IPS-18a (cell line): Measurements from ENCODE around the gene SNX2.
"Not testable (repeated sequence)": the region's sequence is repeated elsewhere in the genome, so short reads cannot be mapped to it uniquely, and the experiment has no call there.

Experiments
- H3K27ac ChIP-seq: one replicate; pipeline ENCODE4 v1.5.1; 2013; ENCODE audit warnings: low read length
- H3K27me3 ChIP-seq: one replicate; pipeline ENCODE4 v1.6.1; 2013; ENCODE audit warnings: mild to moderate bottlenecking, low read length; ENCODE audit not compliant: control insufficient read depth, insufficient read depth
- H3K36me3 ChIP-seq: one replicate; pipeline ENCODE4 v1.6.1; 2013; ENCODE audit warnings: low read depth, low read length; ENCODE audit not compliant: control insufficient read depth
- H3K4me1 ChIP-seq: one replicate; pipeline ENCODE4 v1.6.1; 2013; ENCODE audit warnings: low read depth, low read length; ENCODE audit not compliant: control insufficient read depth
- H3K4me3 ChIP-seq: one replicate; pipeline ENCODE4 v1.5.1; 2013; ENCODE audit warnings: low read length
- H3K9ac ChIP-seq: one replicate; pipeline ENCODE4 v1.6.1; 2013; ENCODE audit warnings: mild to moderate bottlenecking, low read length, moderate library complexity
- H3K9me3 ChIP-seq: one replicate; pipeline ENCODE4 v1.6.1; 2013; ENCODE audit warnings: low read depth, low read length; ENCODE audit not compliant: control insufficient read depth

Gene SNX2

DNA sequence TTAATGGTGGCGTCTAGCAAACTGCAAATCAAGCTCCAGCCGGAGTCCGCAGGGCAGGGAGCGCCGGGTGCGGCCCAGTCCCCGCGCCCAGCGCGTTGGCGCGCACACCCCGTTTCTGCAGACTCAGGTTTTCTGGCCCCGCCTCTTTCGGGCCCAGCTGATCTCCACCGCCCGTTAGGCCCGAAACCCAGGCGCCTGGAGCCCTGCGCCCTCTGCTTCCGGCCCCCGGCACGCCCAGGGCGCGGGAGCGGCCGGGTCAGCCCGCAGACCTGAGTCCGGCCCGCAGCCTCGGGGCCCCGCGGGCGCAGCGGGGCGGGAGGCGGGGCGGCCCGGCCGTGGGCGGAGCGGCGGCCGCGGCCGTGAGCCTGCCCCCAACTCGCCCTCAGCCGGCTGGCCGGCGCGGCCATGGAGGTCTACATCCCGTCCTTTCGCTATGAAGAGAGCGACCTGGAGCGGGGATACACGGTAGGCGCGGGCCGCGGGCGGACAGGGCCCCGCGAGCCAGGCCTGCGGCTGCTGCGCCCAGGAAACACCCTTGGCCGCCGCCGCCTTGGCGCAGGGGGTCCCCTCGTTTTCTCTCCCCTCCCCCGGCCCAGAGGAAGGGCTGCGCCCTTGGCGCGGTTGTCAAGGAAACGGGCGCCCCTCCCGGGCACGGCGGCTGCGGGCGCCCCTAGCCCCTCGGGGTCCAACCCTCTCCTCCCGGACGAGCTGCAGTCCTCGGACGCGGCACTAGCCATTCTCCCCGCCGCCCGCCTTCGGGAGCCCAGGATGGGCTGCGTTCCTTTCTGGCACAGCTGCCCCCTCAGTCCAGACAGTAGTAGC lies 70.6 kb downstream of the SNX2 start, which contains the start of gene SNX24:
Gene SNX24, plus strand, starts transcription at position 385 of the 822 bp plus-strand sequence. Its CDS starts 21 bp downstream, at position 406.
- no peaks in the 10 kb centered on the region for H3K36me3 ChIP-seq
- H3K9ac ChIP-seq, result peak within 1 kb of the TSS; percentile 80
- peaks cover 19% of the 10 kb centered on the region for H3K27me3 ChIP-seq
- peak within 1 kb of the TSS; percentile 34 for H3K27ac ChIP-seq
- no peaks in the 10 kb centered on the region for H3K9me3 ChIP-seq
- H3K4me1 ChIP-seq, result peaks cover 12% of the 10 kb centered on the region
- H3K4me3 ChIP-seq, result peak within 1 kb of the TSS; percentile 87

DNA sequence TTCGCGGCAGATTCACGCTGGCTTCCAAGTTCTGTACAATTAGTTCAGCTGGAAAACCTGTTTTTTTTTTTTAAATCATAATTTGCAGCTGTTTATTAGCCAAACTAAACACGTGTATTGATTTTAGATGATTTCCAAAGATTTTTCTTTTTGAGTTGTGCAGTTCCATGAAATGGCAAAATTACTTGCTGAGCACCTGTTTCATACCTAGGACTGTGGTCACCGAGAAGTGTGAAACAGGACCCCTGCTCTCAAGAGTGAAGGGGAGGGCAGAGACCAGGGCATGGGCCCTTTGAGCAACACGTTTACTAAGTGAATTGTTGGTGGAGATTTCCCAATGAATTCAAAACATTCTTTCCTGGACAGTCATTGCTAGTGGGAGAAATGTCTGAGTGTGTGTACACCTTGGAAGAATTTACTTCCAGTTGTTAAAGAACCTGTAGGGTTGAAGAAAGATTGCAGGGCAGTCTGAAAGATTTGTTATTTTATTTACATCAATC lies 71.2 kb downstream of the SNX2 start:
- H3K36me3 ChIP-seq, result no peaks in the 10 kb centered on the region
- no peak overlapping the region for H3K27ac ChIP-seq
- no peaks in the 10 kb centered on the region for H3K9me3 ChIP-seq
- peaks cover 12% of the 10 kb centered on the region for H3K4me1 ChIP-seq
- H3K27me3 ChIP-seq, result peaks cover 19% of the 10 kb centered on the region
- peak overlapping the region; percentile 69 for H3K9ac ChIP-seq
- H3K4me3 ChIP-seq, result peak overlapping the region; percentile 87

DNA sequence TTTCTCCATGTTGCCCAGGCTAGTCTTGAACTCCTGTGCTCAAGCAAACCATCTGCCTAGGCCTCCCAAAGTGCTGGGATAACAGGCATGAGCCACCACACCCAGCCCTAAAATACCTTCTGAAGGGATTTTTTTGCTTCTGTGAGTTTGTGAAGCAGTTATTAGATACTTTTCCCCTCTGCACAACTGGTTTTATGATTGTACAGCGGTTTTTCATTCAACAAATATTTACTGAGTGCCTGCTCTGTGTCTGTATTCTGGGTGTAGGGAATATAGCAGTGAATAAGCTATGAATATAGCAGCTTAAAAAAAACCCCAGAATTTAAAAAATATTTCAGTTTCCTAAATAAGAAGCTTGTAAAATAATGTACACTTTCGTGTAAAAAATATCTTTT lies 72.8 kb downstream of the SNX2 start:
- Histone ChIP-seq H3K36me3 (no peaks in the 10 kb centered on the region), H3K9me3 (no peaks in the 10 kb centered on the region), H3K9ac (no peak overlapping the region), H3K4me1 (peaks cover 12% of the 10 kb centered on the region), H3K4me3 (no peak overlapping the region), H3K27ac (no peak overlapping the region), H3K27me3 (peaks cover 19% of the 10 kb centered on the region)

DNA sequence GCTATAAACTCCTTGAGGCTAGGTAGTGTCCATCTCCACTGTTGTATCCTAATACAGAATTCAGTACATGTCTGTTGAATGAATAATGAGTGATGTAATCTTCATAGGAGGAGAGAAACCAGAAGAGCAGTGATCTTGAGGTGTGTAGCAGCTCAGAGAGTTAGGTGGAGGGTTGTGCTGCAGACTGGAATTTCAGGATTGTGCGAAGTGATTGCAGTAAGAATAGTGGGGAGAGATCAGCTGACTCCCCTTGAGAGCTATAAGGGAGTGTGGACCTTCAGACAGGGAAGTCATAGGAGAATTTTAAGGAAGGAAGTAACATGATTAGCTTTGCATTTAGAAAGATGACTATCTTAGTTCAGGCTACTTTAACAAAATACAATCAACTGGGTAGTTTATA lies 74.9 kb downstream of the SNX2 start:
- H3K27ac ChIP-seq, result no peak overlapping the region
- no peaks in the 10 kb centered on the region for H3K36me3 ChIP-seq
- H3K4me3 ChIP-seq, result no peak overlapping the region
- H3K27me3 ChIP-seq, result peaks cover 1% of the 10 kb centered on the region
- peaks cover 12% of the 10 kb centered on the region for H3K4me1 ChIP-seq
- H3K9ac ChIP-seq, result no peak overlapping the region
- no peaks in the 10 kb centered on the region for H3K9me3 ChIP-seq

DNA sequence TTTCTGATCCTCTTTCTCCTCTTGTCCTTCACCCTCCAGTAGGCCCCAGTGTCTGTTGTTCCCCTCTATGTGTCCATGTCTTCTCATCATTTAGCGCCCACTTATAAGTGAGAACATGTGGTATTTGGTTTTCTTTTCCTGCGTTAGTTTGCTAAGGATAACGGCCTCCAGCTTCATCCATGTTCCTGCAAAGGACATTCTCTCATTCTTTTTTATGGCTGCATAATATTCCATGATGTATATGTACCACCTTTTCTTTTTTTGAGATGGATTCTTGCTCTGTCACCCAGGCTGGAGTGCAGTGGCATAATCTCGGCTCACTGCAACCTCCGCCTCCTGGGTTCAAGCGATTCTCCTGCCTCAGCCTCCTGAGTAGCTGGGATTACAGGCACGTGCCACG lies 82.7 kb downstream of the SNX2 start:
- not testable (repeated sequence) for H3K36me3 ChIP-seq, H3K9ac ChIP-seq, H3K4me3 ChIP-seq, H3K27ac ChIP-seq, H3K27me3 ChIP-seq, H3K9me3 ChIP-seq
- H3K4me1 ChIP-seq, result peaks cover 18% of the 10 kb centered on the region

DNA sequence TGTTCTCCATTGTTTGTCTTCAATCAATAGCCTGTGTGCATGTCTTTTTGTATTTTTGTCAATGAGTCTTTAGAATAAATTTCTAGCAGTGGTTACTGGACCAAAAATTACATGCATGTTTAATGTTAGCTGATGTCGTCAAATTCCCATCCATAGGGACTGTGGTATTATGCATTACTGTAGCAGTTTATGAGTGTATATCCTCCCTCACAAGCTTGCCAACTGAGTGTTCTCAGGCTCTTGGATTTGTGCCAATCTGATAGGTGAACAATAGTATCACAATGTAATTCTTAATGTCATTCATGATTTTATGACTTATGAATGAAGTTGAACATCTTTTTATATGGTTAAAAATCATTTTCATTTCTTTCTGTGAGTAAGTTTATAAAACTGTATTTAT lies 83.6 kb downstream of the SNX2 start:
- no peak overlapping the region for H3K4me3 ChIP-seq
- H3K4me1 ChIP-seq, result peaks cover 18% of the 10 kb centered on the region
- H3K27me3 ChIP-seq, result no peaks in the 10 kb centered on the region
- no peaks in the 10 kb centered on the region for H3K36me3 ChIP-seq
- no peak overlapping the region for H3K9ac ChIP-seq
- no peaks in the 10 kb centered on the region for H3K9me3 ChIP-seq
- H3K27ac ChIP-seq, result no peak overlapping the region

DNA sequence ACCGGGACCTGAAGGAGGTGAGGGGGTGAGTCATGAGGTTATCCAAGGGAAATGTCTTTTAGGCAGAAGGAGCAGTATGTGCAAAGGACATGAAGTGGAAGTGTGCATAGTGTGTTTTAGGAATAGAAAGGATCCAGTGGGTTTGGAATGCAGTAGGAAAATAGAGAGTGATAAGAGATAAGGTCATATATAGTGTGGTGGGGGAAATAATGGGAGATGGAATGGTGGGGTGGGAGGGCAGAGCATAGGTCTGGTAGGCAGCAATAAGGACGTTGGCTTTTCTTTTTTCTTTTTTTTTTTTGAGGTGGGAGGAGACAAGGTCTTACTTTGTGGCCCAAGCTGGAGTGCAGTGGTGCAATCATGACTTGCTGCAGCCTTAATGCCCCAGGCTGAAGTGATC lies 88.4 kb downstream of the SNX2 start:
- H3K27me3 ChIP-seq, result no peaks in the 10 kb centered on the region
- no peaks in the 10 kb centered on the region for H3K36me3 ChIP-seq
- H3K9me3 ChIP-seq, result no peaks in the 10 kb centered on the region
- peaks cover 18% of the 10 kb centered on the region for H3K4me1 ChIP-seq
- no peak overlapping the region for H3K4me3 ChIP-seq
- no peak overlapping the region for H3K27ac ChIP-seq
- H3K9ac ChIP-seq, result no peak overlapping the region

DNA sequence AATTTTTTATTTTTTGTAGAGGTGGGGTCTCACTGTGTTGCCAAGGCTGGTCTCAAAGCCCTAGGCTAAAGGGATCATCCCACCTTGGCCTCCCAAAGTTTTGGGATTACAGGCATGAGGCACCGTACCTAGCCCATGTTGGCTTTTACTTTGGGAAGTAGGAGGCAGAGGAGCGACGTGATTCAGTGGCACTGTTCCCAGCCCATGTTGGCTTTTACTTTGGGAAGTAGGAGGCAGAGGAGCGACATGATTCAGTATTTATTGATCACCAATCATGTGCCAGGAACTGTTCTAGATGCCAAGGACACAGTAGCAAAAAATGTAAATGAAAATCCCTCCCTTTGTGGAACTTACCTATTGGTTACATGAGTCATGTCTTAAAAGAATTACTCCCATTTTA lies 88.8 kb downstream of the SNX2 start:
- H3K36me3 ChIP-seq, result no peaks in the 10 kb centered on the region
- no peaks in the 10 kb centered on the region for H3K9me3 ChIP-seq
- no peaks in the 10 kb centered on the region for H3K27me3 ChIP-seq
- H3K27ac ChIP-seq, result no peak overlapping the region
- no peak overlapping the region for H3K9ac ChIP-seq
- H3K4me1 ChIP-seq, result peaks cover 18% of the 10 kb centered on the region
- H3K4me3 ChIP-seq, result no peak overlapping the region

DNA sequence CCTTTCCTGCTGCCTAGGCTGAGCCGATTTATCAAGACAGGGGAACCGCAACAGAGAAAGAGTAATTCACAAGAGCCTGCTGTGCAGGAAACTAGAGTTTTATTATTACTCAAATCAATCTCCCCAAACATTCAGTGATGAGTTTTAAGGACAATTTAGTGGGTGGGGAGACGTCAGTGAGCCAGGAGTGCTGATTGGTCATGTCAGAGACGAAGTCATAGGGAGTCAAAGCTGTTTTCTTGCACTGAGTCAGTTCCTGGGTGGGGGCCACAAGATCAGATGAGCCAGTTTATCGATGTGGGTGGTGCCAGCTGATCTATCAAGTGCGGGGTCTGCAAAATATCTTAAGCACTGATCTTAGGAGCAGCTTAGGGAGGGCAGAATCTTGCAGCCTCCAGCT lies 89.5 kb downstream of the SNX2 start:
- Histone ChIP-seq H3K27ac (no peak overlapping the region), H3K4me1 (peaks cover 16% of the 10 kb centered on the region), H3K9ac (no peak overlapping the region), H3K9me3 (no peaks in the 10 kb centered on the region), H3K36me3 (no peaks in the 10 kb centered on the region), H3K27me3 (no peaks in the 10 kb centered on the region), H3K4me3 (no peak overlapping the region)

DNA sequence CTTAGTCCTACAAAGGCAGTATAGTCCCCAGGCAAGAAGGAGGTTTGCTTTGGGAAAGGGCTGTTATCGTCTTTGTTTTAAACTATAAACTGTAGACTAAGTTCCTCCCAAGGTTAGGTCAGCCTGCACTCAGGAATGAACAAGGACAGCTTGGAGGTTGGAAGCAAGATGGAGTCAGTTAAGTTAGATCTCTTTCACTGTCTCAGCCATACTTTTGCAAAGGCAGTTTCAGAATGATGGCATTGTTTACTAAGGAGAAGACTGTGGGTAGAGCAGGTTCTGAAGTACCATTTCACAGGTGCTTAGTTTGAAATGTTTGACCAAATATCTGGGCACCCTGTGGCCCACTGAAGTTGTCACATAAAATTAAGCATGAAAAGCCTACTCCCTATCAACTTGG lies 90.0 kb downstream of the SNX2 start:
- Histone ChIP-seq H3K36me3 (no peaks in the 10 kb centered on the region), H3K4me1 (peaks cover 15% of the 10 kb centered on the region), H3K9ac (no peak overlapping the region), H3K9me3 (no peaks in the 10 kb centered on the region), H3K27ac (no peak overlapping the region), H3K27me3 (no peaks in the 10 kb centered on the region), H3K4me3 (no peak overlapping the region)

DNA sequence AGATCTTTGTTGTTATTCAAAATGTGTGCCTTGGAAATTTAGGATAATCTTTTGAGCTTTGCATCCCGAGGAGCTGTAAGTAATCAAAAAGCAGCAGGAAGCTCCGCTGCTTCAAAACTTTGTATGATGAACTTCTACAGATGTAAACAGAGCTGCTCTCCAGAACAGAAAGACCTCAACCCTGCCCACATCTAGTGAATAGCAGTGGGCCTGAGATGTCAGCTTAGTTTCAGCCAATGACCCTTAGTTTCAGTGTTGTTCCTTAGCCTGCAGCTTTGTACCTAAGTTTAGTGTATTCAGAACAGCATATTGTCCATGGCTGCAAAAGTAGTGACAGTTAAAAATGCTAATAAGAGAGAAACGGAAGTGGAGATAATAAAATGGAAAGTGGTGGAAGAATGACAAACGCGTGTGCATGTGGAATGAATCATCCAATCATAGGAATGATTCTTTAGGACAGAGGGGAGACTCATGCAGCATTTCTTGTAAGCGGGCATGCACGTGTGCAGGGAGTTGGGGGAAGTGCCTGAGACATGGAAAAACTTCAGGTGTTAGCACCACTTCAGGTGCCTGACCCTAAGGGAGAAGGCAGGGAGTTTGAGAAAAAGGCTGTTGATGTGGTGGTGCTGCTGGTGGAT lies 95.5 kb downstream of the SNX2 start:
- Histone ChIP-seq H3K9me3 (no peaks in the 10 kb centered on the region), H3K36me3 (no peaks in the 10 kb centered on the region), H3K4me1 (peaks cover 14% of the 10 kb centered on the region), H3K4me3 (no peak overlapping the region), H3K27ac (no peak overlapping the region), H3K27me3 (no peaks in the 10 kb centered on the region), H3K9ac (no peak overlapping the region)

DNA sequence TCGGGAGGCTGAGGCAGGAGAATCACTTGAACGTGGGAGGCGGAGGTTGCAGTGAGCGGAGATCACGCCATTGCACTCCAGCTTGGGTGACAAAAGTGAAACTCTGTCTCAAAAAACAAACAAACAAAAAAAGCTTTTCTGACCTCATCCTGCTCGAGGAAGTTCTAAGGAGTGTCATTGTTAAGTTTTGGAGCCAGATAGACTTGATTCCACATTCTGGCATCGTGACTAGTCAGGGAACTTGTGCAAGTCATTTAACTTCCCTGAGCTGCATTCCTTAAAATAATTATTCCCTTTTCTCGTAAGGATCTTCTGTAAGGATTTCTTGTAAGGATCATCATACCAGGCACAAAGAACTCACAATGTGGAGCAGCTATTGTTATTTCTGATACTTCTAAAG lies 96.8 kb downstream of the SNX2 start:
- H3K4me3 ChIP-seq, result no peak overlapping the region
- H3K9ac ChIP-seq, result no peak overlapping the region
- no peaks in the 10 kb centered on the region for H3K27me3 ChIP-seq
- no peaks in the 10 kb centered on the region for H3K9me3 ChIP-seq
- H3K36me3 ChIP-seq, result no peaks in the 10 kb centered on the region
- no peak overlapping the region for H3K27ac ChIP-seq
- H3K4me1 ChIP-seq, result peaks cover 14% of the 10 kb centered on the region
